Posterior vena cava (tissue), 2 donors: ENCODE data around the gene ACOD1. TPM values are rescaled to one million over a fixed set of nuclear protein-coding genes. Genes with fewer than 3 reads are reported as not detected.
A peak's percentile ranks its signal among the peaks of the same experiment; 100 is the strongest.

Experiments used
- DNase-seq: peaks from one replicate; pipeline ENCODE4 v3.0.0-alpha.2; 2020; ENCODE audit warnings: low spot score
- intact Hi-C, 2 donors: fragments of 100-400 bp; cut with DNase I; formaldehyde crosslinking; loops; one replicate each; pipeline versions ENCODE4 v1.14.1 to v1.14.2; 2022 to 2023
- total RNA-seq, 2 donors: library from RNA; stranded (reverse); fragmentation: NEBNext Ultra II Directional; extraction: Animal tissue kit (Norgen Biotek cat#: 25700); gene quantifications; one replicate each; pipeline ENCODE4 v1.2.1, GENCODE V29; 2021
- donor health status: DM: yes; HTN: yes; CAD: no.
- donor health status: DM: yes; HTN: yes; CAD: no.

ACOD1 gene
- total RNA-seq, 2 donors from 2014 or later = not detected

GRCh38 chr13:76976490-76976889 lies 28.2 kb downstream of the ACOD1 start:
- DNase-seq = no peak
- intact Hi-C loops = no loop called here

GRCh38 chr13:76976929-76977328 lies 28.6 kb downstream of the ACOD1 start:
- intact Hi-C loops = no loop called here
- no peak for DNase-seq

GRCh38 chr13:76980075-76980718 lies 31.9 kb downstream of the ACOD1 start:
- intact Hi-C loops = no loop called here

DNA sequence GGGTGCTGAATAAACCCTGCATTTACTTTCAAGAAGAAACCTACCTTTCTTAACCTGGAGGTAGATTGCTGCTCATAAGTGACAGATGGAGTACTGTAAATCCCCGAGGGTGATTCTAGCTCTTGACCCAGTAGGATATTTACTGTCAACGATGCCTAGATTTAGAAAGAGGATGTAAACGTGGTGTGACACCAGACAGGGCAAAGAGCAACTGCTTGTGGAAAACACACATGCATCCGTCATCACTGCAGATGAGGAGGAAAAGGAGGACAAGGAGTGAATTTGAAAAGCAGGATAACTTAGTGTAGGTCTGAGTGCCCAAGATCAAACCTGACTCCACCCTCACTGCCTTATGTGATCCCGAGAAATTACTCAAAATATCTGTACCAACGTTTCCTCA lies 33.8 kb downstream of the ACOD1 start:
- DNase-seq = no peak
- intact Hi-C loops = no loop called here

More at GRCh38 chr13:76980075-76980718, 31.9 kb downstream of the ACOD1 start:
- peak; percentile 94 for DNase-seq

DNA sequence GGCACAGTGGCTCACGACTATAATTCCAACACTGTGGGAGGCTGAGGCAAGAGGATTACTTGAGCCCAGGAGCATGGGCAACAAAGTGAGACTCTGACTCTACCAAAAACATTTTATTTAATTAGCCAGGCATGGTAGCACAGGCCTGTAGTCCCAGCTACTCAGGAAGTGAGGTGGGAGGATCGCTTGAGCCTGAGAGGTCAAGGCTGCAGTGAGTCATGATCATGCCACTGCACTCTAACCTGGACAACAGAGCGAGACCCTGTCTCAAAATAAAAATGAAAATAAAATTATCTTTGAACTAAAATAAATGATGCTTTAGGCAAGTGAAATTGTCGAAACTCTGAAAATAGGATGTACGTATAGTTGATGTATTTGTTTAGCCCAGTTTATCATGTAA lies 35.4 kb downstream of the ACOD1 start:
- DNase-seq = no peak
- intact Hi-C loops = no loop called here

DNA sequence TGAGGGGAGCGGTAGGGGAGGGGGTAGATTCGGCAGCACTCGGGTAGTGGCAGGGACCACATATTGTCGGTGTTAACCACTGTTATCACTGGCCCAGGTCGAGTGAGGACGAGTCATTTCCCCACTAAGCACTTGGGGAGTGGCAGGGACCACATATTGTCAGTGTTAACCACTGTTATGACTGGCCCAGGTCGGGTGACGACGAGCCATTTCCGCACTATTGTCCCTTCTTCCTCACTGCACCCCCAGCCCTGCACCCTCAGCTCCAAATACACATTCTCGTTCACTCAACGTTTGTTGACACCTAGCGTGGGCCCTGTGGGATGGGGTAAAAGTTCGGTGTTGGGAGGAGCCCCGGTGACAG lies 43.1 kb downstream of the ACOD1 start:
- DNase-seq = no peak
- intact Hi-C loops = no loop called here

GRCh38 chr13:76991796-76992547 lies 43.7 kb downstream of the ACOD1 start, which contains the start of gene CLN5:
Gene CLN5, plus strand, starts transcription at chr13:76992081. Its CDS starts 18 bp downstream, at chr13:76992099.
- DNase-seq = peak; percentile 98
- intact Hi-C loops = loop anchor here in 1 of 2 donors (2.0 kb wide), 1 partner anchor 35 kb away; the partner anchor contains the start of gene FBXL3

GRCh38 chr13:76992548-76993001 lies 44.3 kb downstream of the ACOD1 start:
- intact Hi-C loops = loop anchor here in 1 of 2 donors (2.0 kb wide), 1 partner anchor 34 kb away; the partner anchor contains the start of gene FBXL3
- DNase-seq = no peak

DNA sequence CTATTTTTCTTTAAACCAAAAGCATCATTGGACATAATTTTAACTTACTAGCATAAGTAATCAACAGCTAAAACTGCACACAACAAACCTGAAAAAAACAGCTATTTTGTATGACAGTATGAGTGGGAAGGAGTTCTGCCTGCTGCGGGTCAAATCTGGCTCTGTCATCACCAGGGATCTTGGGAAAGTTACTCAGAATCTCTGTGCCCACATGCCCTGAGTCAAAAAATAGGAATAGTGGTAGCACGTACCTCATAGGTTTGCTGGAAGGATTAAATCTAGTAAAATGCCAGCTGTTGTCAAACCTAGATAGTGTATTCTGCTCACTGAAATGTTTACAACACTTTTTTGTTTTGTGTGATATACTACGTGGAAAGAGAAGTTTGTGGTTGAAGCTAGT lies 44.7 kb downstream of the ACOD1 start:
- intact Hi-C loops = loop anchor here in 1 of 2 donors (2.0 kb wide), 1 partner anchor 34 kb away; the partner anchor contains the start of gene FBXL3

DNA sequence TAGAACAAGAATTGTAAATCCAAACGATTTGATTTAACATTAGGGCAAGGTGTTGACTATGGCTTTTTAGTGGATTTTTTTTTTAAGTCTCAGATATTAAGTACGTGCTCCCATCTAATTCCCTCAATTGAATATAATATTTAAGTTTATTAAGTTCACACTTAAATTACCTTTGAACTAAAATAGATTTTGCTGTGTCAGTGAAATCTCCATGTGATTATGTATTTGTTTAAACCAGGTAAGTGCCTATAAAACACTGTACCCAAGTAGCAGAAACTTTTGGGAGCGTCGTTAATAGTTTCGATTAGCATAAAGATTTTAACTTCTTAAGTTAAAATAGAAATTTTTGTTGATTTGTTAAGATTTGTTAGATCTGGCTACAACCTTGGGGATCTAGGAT lies 45.2 kb downstream of the ACOD1 start:
- DNase-seq = no peak
- intact Hi-C loops = loop anchor here in 1 of 2 donors (2.0 kb wide), 1 partner anchor 33 kb away; the partner anchor contains the start of gene FBXL3

More for the DNA sequence above, 44.7 kb downstream of the ACOD1 start:
- no peak for DNase-seq

- DNase-seq = no peak
- intact Hi-C loops = no loop called here
These were observed 46.0 kb downstream of the ACOD1 start for GRCh38 chr13:76994281-76994680.

DNA sequence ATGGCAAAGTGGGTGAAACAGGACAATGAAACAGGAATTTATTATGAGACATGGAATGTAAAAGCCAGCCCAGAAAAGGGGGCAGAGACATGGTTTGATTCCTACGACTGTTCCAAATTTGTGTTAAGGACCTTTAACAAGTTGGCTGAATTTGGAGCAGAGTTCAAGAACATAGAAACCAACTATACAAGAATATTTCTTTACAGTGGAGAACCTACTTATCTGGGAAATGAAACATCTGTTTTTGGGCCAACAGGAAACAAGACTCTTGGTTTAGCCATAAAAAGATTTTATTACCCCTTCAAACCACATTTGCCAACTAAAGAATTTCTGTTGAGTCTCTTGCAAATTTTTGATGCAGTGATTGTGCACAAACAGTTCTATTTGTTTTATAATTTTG lies 52.2 kb downstream of the ACOD1 start:
- intact Hi-C loops = no loop called here

DNA sequence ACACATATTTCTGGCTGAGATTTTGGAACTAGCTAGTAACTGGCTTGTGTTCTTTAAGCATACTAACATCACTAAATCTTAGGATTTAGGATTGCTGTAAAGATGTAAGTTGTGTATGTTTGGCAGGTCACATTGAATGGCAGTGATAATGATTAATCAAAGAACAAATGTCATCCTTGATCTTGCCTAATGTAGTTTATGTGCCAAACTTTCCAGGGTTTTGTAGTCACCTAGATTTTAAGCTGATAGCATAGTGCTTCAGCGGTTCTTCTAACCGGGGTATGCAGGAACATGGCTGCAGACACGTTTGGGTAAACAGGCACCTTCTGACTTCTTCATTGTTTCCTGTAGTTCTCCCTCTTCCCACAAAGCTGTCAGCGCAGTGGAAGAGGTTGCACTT lies 53.2 kb downstream of the ACOD1 start:
- intact Hi-C loops = no loop called here
- DNase-seq = no peak

More for the DNA sequence above, 52.2 kb downstream of the ACOD1 start:
- no peak for DNase-seq

- intact Hi-C loops = no loop called here
- no peak for DNase-seq
These were observed 53.8 kb downstream of the ACOD1 start for GRCh38 chr13:77001963-77002587.

DNA sequence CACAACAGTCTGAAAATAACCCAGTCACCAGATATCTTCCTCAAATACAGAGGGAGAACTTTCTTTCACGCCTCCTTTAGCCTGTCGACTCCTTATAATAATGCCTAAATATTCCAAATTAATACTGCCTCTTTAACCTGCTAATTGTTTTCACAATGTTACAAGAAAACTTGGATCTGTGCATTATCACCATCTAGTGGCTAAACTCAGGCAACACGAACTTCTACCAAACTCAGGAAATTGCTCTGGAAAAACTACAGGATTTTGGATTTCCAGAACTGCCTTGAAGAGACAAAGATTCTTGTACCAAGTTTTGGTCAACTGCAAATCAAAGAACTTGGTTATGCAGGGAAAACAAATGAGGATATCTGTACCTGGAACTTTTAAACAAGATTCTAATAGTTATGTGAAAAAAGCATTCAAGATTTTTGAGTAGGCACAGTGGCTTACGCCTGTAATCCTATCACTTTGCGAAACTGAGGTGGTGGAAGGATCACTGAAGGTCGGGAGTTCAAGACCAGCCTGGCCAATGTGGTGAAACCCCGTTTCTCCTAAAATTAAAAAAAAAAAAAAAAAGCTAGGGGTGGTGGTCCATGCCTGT lies 54.4 kb downstream of the ACOD1 start:
- intact Hi-C loops = no loop called here
- no peak for DNase-seq

Other genes with a start within 250 kb of the ACOD1 start
- 100 to 1,000 TPM; 103 to 112 TPM for gene KCTD12, start 62.1 kb upstream of the ACOD1 start, total RNA-seq
- 10 to 100 TPM; 22.0 to 40.2 TPM for gene CLN5, start 43.6 kb downstream of the ACOD1 start, total RNA-seq
- 10 to 100 TPM; 75.7 to 76.2 TPM for gene FBXL3, start 78.6 kb downstream of the ACOD1 start, total RNA-seq